ENCODE data around the gene PTPRM. TPM values are rescaled to one million over a fixed set of nuclear protein-coding genes. Genes with fewer than 3 reads are reported as not detected.

PTPRM gene
- total RNA-seq, 1 donor from 2014 or later = 63.2 TPM

DNA sequence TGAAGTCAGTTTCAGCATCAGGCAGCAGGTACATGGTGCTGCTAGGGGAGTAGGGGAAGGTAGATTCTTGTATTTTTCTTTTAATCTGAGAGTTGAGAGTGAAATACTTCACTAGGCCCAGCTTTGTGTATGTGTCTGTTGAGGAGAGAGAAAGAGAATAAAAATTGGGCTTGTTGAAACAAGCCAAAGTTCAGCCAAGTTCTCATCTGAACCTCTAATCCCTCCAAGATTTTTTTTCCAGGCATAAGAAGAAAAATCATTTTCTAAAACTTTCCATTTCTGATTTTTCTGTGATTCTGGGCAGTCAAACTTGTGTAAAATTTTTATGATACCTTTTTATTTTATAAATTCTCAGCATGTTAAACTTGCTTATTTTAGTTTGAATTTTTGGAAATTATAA lies 55.6 kb downstream of the PTPRM start:
- TF ChIP-seq CTCF (conservative IDR thresholded peaks at IDR 0.05; ENCODE audit: low read depth, low read length) = no peak
- DNase-seq (ENCODE audit: low read depth) = no peak
- no peak overlapping the region for H3K4me3 ChIP-seq (ENCODE audit: low read depth, low read length)

GRCh38 chr18:7623681-7624080 lies 56.6 kb downstream of the PTPRM start:
- no peak for TF ChIP-seq CTCF (conservative IDR thresholded peaks at IDR 0.05; ENCODE audit: low read depth, low read length)
- DNase-seq (ENCODE audit: low read depth) = no peak
- no peak overlapping the region for H3K4me3 ChIP-seq (ENCODE audit: low read depth, low read length)

DNA sequence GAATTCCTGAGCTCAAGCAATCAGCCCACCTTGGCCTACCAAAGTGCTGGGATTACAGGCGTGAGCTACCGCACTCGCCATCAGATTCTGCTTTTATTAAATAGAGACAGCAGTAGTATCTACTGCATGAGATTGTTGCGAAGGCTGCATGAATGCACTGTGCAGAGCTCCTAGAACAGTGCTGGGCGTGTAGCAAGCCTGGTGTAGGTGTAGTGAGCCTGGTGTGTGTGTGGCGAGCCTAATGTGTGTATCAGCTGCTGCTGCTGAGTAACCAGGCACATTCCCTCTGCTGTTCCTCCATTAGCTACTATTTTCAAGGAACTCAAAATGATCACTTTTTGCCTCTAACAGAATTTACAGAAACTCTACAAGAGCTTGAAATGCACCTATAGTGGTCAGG lies 57.6 kb downstream of the PTPRM start:
- DNase-seq (ENCODE audit: low read depth) = no peak
- H3K4me3 ChIP-seq (ENCODE audit: low read depth, low read length) = no peak overlapping the region
- TF ChIP-seq CTCF (conservative IDR thresholded peaks at IDR 0.05; ENCODE audit: low read depth, low read length) = no peak

- no peak for DNase-seq (ENCODE audit: low read depth)
- H3K4me3 ChIP-seq (ENCODE audit: low read depth, low read length) = no peak overlapping the region
- no peak for TF ChIP-seq CTCF (conservative IDR thresholded peaks at IDR 0.05; ENCODE audit: low read depth, low read length)
Measured at GRCh38 chr18:7626175-7626921, 59.2 kb downstream of the PTPRM start.

GRCh38 chr18:7626922-7627440 lies 59.9 kb downstream of the PTPRM start:
- peak; percentile 54 for TF ChIP-seq CTCF (conservative IDR thresholded peaks at IDR 0.05; ENCODE audit: low read depth, low read length)
- DNase-seq (ENCODE audit: low read depth) = peak; percentile 88
- H3K4me3 ChIP-seq (ENCODE audit: low read depth, low read length) = no peak overlapping the region

- no peak overlapping the region for H3K4me3 ChIP-seq (ENCODE audit: low read depth, low read length)
- DNase-seq (ENCODE audit: low read depth) = no peak
- TF ChIP-seq CTCF (conservative IDR thresholded peaks at IDR 0.05; ENCODE audit: low read depth, low read length) = no peak
Measured at GRCh38 chr18:7629416-7629815, 62.3 kb downstream of the PTPRM start.
